SK-N-SH (cell line): ENCODE results near the gene C12orf75.

Experiments
- CTCF ChIP-seq: fragments of 200-600 bp; sonication (generic); IDR thresholded peaks from 2 replicates; pipeline ENCODE4 v1.6.1; 2017; ENCODE audit warnings: antibody characterized with exemption, mild to moderate bottlenecking, moderate library complexity
- FOXM1 ChIP-seq: IDR thresholded peaks from 2 replicates; pipeline ENCODE4 v1.4.0; 2012; ENCODE audit warnings: low read depth, mild to moderate bottlenecking
- GABPA ChIP-seq: IDR thresholded peaks from 2 replicates; pipeline ENCODE4 v1.4.0; 2012; ENCODE audit warnings: low read depth, mild to moderate bottlenecking
- RAD21 ChIP-seq: IDR thresholded peaks from 2 replicates; pipeline ENCODE4 v1.6.1; 2012; ENCODE audit warnings: mild to moderate bottlenecking, low read length
- RXRA ChIP-seq: IDR thresholded peaks from 2 replicates; pipeline ENCODE4 v1.4.0; 2012; ENCODE audit warnings: low read depth, mild to moderate bottlenecking, borderline replicate concordance

DNA sequence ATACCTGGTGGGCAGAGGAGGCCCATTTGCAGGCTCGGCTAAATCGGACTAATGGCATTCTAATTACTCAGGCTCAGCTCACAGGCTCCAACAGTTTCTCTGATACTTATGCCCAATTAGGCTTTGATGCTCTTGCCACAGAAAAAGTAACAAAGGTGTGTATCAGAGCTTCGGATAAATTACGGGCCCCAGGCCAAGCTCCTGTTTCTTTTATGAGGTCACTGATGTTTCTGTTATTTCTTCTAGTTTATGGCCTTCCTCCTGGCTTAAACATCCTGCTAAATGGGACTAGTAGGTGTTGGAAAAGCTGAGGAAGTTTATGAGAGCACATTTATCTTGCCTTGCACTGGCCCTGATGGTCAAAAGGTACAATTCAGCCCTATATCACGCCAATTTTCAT lies 28.8 kb upstream of the C12orf75 start:
- no peak for TF ChIP-seq CTCF
- TF ChIP-seq FOXM1 = no peak
- no peak for TF ChIP-seq RAD21
- no peak for TF ChIP-seq RXRA
- no peak for TF ChIP-seq GABPA
